Mesodermal cell (in vitro differentiated cells): Measurements from ENCODE around the gene CDC45.
A peak's percentile ranks its signal among the peaks of the same experiment; 100 is the strongest.
"Not testable (repeated sequence)": the region's sequence is repeated elsewhere in the genome, so short reads cannot be mapped to it uniquely, and the experiment has no call there.

Experiments
- H3K27ac ChIP-seq: 2 replicates; pipeline ENCODE4 v1.7.0; 2013; ENCODE audit warnings: mild to moderate bottlenecking, low read depth, low read length, moderate library complexity; ENCODE audit not compliant: severe bottlenecking
- H3K36me3 ChIP-seq: 2 replicates; pipeline ENCODE4 v1.7.1; 2013; ENCODE audit warnings: mild to moderate bottlenecking, low read length, moderate library complexity; ENCODE audit not compliant: control insufficient read depth, insufficient read depth
- H3K4me1 ChIP-seq: one replicate; pipeline ENCODE4 v1.7.1; 2013; ENCODE audit warnings: mild to moderate bottlenecking, low read length; ENCODE audit not compliant: insufficient read depth, control insufficient read depth, poor library complexity, severe bottlenecking
- H3K4me3 ChIP-seq: 2 replicates; pipeline ENCODE4 v1.7.0; 2013; ENCODE audit warnings: low read length, control low read depth, mild to moderate bottlenecking; ENCODE audit not compliant: insufficient read depth, poor library complexity, severe bottlenecking; ENCODE audit errors: extremely low read depth
- H3K9me3 ChIP-seq: 2 replicates; pipeline ENCODE4 v1.7.1; 2013; ENCODE audit warnings: mild to moderate bottlenecking, low read length, moderate library complexity; ENCODE audit not compliant: control insufficient read depth
- WGBS, 2 experiments: methylation state at CpG; one replicate each; pipeline ENCODE4 v1.1.5; 2013; ENCODE audit warnings: missing lambda C conversion rate in 2 of 2; ENCODE audit not compliant: insufficient coverage in 2 of 2; 5-methylcytosine and 5-hydroxymethylcytosine counted together

Gene CDC45

DNA sequence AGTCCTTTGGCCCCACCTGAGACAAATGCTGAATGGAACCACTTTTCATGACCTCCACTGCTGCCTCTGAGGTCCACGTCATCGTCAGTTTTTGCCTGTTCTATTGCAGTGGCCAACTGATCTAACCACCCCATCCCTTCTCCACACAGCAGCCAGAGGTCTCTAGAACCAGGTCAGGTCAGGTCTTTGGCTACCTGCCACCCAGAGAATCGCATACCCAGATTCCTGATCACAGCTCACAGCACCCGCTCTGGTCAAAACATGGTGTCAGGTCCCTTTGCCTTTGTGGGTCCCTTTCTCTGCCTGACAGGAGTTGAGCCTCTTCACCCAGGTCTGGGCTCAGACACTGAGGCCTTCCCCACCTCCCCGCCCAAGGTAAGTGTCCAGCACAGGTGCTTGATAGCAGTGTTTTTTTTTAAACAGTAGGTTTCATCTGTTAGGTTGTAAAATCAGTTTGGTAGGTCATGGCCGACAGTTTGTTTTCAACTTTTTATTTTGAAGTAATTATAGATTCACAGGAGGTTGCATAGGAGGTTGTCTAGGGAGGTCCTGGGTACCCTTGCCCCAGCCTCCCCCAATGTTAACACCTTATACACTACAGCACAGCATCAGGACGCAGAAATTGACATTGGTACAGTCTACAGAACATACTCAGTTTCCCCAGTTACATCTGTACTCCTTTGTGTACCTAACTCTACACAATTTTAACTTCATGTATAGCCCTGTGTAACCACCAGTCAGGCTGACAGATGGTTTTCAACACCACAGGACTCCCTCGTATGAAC is 39.1 kb upstream of the CDC45 start:
- Histone ChIP-seq H3K36me3 (peaks cover 77% of the 10 kb centered on the region), H3K9me3 (no peaks in the 10 kb centered on the region), H3K4me3 (no peak overlapping the region), H3K27ac (no peak overlapping the region), H3K4me1 (no peaks in the 10 kb centered on the region)
- WGBS, 2 experiments: 95 to 98% methylated on average over 5 of the region's 8 CpGs

DNA sequence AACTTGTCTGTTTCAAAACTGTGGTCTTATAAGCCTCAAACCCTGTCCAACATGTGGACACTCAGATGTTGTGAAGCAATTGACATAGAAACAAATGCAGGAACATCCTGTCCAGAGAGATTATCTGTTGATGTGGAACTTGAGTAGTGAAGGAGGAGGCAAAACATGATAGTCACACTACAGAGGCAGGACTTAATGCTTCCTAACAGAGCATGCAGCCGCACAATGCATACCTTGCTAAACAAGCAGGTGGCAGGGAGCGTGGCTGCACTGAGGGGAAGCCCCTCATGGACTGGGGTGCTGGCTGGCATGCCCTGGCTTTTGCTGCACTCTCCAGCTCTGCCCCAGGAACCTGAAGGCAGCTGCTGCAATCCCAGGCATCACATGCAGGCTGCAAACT is 37.6 kb upstream of the CDC45 start:
- Histone ChIP-seq H3K4me3 (no peak overlapping the region), H3K9me3 (no peaks in the 10 kb centered on the region), H3K36me3 (peaks cover 72% of the 10 kb centered on the region), H3K27ac (no peak overlapping the region), H3K4me1 (no peaks in the 10 kb centered on the region)
- WGBS, 2 experiments: 90 to 100% methylated on average over 1 to 2 of the region's 2 CpGs

DNA sequence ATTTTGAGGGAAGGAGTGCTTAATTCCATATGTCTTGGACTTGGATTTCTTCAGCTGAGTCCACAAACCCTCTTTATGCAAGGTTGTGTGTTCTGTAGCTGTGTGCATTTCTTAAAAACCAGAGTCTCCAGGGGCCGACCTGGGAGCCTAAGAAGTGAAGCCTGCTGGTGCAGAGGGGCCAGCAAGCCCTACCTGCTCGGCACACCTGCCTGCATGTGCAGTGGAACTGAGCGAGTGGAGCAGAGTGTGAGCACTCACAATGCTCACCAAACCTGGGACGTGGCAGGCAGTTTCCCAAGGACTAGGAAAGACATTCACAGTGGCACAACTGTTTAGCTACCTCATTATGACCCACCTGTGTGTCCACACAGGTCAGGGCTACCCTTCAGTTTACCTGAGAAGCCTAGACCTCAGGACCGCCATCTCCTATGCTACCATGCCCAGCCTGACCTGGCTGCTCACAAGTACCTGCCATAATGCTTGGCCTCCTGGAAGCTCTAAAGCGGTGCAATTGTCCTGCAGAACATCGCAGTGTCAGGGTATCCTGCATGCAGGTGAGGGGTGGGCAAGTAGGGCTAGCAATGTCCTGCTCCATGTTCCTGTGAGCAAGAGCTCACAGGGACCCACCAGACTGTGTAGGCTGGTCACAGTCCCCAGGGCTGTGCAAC is 36.0 kb upstream of the CDC45 start:
- Histone ChIP-seq H3K9me3 (no peaks in the 10 kb centered on the region), H3K36me3 (peaks cover 69% of the 10 kb centered on the region), H3K27ac (no peak overlapping the region), H3K4me3 (no peak overlapping the region), H3K4me1 (no peaks in the 10 kb centered on the region)
- WGBS, 2 experiments: 97% methylated on average over 5 to 6 of the region's 7 CpGs

DNA sequence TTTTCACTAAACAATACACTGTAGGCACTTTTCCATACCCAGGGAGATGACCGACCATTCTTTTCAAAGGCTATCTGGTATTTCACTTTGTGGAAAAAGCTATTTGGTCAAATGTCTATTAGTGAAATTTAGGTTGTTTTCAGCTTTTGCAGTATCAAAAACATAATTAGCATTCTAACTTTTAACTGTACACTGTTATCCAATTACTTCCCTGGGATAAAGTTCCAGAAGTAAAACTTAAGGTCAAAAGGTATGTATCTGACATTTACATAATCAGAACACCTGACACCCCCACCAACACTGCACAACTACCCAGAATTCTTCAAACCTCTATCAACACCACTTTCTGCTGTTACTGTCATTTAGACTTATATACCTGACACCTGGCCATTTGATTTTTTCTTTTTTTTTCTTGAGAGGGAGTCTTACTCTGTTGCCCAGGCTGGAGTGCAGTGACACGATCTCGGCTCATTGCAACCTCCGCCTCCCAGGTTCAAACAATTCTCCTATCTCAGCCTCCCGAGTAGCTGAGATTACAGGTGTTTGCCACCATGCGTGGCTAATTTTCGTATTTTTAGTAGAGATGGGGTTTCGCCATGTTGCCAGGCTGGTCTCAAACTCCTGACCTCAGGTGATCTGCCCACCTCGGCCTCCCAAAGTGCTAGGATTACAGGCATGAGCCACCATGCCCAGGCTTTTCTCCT is 34.3 kb upstream of the CDC45 start:
- not testable (repeated sequence) for H3K4me3 ChIP-seq, H3K4me1 ChIP-seq, H3K27ac ChIP-seq, H3K9me3 ChIP-seq
- 94 to 100% methylated on average over 3 to 8 of the region's 9 CpGs for WGBS, 2 experiments
- H3K36me3 ChIP-seq: peaks cover 75% of the 10 kb centered on the region

DNA sequence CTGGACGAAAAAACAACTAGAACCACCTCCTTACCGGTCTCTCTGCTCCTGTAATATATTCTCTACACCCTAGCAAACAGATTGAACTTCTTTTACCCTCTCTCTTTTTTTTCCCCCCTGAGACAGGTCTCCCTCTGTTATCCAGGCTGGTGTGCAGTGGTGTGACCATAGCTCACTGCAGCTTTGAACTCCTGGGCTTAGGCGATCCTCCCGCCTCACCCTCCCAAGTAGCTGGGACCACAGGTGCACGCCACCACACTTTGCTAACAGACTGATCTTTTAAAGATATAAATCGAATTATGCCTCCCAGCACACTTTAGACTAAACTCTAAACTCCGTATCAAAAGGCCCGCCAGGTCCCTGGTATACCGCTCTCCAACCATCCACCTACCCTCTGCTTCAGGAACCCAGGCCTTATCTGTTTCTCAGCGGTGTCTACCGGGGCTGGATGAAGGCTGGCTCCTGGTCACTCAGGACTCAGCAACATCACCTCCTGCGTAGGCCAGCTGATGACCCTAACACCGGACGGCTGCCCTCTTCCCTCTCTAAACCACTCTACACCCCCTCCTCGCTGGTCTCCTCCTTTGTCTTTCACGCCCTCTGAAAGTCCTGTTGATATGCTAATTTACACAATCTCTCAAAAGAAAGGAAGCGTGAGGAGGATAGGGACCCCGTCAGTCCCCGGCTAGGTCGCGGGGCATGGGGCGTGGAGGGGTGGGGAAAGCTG is 33.0 kb upstream of the CDC45 start:
- H3K9me3 ChIP-seq: no peaks in the 10 kb centered on the region
- peak overlapping the region; percentile 64 for H3K27ac ChIP-seq
- WGBS, 2 experiments: 30 to 42% methylated on average over 12 to 20 of the region's 22 CpGs
- peak overlapping the region; percentile 90 for H3K4me3 ChIP-seq
- H3K4me1 ChIP-seq: no peaks in the 10 kb centered on the region
- peaks cover 74% of the 10 kb centered on the region for H3K36me3 ChIP-seq

DNA sequence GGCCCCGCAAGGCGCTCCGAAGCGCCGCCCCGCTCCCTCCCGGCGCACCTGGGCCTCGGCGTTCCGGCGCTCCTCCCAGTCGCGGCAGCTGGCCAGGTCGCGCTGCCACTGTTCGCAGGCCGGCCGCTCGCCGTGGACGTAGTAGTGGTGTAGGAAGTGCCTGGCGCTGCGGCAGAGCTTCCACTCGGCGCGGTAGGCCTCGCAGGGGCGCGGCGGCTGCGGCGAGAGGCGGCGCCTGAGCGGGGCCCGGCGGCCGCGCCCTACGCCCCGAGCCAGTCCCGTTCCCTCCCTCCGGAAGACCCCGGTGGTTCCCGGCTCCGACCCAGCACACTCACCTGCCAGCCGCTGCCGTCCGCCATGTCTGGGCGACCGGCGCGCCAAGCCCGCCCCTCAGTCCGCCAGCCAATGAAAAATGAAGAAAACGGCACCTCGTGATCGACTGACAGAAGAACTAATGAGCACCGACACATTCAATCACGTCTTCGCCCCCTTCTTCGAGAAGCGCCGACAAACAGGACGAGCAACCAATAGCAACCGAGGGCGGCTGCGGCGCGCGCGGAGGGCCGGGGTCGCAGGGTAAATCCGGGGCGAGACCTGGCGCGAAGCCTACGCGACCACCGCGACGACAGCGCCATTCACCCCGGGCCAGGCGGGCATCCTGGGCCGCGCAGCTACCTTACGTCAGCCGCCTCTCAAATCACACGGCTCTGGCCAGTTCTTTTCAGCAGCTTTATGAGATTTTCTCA is 32.2 kb upstream of the CDC45 start, which contains the start of gene C22orf39:
Gene C22orf39 (minus strand): TSS at position 382 of the 746 bp plus-strand sequence. CDS start 23 bp downstream, at position 359.
- Histone ChIP-seq H3K36me3 (peaks cover 74% of the 10 kb centered on the region), H3K4me1 (no peaks in the 10 kb centered on the region), H3K4me3 (peak within 1 kb of the TSS; percentile 90), H3K27ac (peak within 1 kb of the TSS; percentile 69), H3K9me3 (no peaks in the 10 kb centered on the region)
- 0% methylated on average over 61 to 80 of the region's 92 CpGs for WGBS, 2 experiments

DNA sequence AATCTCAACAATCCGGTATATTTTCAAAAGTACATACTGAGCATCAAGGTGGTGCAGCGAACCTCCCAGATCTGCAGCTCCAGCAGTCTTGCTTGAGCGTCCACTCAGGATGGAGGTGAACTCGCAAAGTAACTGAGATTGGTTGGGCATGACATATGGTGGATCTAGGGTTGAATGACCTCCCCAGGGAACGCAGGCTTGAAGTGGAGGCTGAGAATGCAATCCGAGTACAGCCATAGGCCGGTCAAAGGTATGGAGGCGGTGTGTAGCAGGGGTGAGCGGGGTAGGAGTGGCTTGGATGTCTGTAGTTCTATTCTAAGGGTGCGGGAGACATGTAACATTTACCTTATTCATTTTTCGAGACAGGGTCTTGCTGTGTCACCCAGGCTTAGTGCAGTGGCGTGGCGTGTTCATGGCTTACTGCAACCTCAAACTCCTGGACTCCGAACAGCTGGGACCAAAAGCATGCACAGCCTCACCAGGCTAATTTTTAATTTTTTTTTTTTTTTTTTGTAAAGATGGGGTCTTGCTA is 31.6 kb upstream of the CDC45 start:
- WGBS, 2 experiments: 20 to 40% methylated on average over 8 to 10 of the region's 14 CpGs
- peak overlapping the region; percentile 90 for H3K4me3 ChIP-seq
- H3K27ac ChIP-seq: peak overlapping the region; percentile 69
- peaks cover 74% of the 10 kb centered on the region for H3K36me3 ChIP-seq
- no peaks in the 10 kb centered on the region for H3K4me1 ChIP-seq
- H3K9me3 ChIP-seq: no peaks in the 10 kb centered on the region

DNA sequence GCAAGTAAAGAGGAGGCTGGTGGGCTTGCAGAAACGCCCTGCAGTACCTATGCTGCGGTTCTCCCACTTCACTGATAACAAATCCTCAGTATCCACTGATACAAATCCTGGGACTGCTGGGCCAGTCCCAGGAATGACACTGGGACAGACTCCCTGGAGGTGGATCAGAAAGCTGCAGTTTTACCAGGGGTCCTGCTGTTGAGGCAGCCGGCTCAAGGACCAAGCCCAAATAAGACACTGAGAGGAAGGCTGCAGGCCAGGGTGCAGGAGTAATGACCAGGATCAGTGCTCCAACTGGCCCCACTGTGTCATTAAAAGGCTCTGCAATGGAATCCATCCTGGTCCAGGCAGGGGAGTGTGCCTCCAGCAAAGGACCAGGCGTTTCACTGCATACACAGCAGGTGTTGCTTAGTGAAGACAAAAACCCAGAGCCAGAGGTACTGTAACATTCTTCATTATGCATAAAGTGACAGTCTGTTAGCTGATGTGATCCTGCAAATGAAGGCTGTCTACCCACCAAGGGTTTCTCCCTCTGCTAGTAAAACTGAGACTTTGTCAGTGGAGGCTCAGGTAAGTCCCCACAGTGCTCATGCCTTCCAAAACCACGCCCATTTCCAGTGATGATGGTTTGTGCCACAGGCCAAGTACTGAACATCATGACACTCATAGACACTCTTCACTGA is 30.8 kb upstream of the CDC45 start:
- Histone ChIP-seq H3K27ac (no peak overlapping the region), H3K4me1 (no peaks in the 10 kb centered on the region), H3K9me3 (no peaks in the 10 kb centered on the region), H3K36me3 (peaks cover 74% of the 10 kb centered on the region), H3K4me3 (peak overlapping the region; percentile 90)
- WGBS, 2 experiments: 82 to 86% methylated on average over 4 to 5 of the region's 5 CpGs

DNA sequence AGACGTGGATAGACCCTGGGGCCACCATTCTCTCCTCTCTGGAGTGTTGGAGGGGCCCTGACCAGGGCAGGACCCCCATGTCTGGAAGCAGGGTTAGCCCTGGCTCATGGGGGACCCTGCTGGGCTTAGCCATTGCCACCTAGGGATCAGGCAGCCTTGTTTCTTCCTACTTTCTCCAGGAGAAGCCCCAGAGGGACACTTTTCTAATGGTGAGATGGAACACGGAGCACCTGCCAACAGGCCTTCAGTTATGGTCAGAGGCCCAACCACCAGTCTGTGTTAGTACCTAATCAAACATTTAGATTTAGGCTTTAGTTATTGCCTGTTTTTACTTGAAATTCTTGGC is 30.3 kb upstream of the CDC45 start:
- no peak overlapping the region for H3K4me3 ChIP-seq
- no peaks in the 10 kb centered on the region for H3K4me1 ChIP-seq
- no peak overlapping the region for H3K27ac ChIP-seq
- H3K36me3 ChIP-seq: peaks cover 74% of the 10 kb centered on the region
- 86 to 100% methylated on average over 1 of the region's 2 CpGs for whole genome bisulfite sequencing, 2 experiments
- no peaks in the 10 kb centered on the region for H3K9me3 ChIP-seq
